Transverse colon (tissue), 4 donors: ENCODE measurements around the gene CNOT3. TPM values are rescaled to one million over a fixed set of nuclear protein-coding genes. Genes with fewer than 3 reads are reported as not detected.
A peak's percentile ranks its signal among the peaks of the same experiment; 100 is the strongest.
"Not testable (repeated sequence)": the region's sequence is repeated elsewhere in the genome, so short reads cannot be mapped to it uniquely, and the experiment has no call there.

Source experiments
- DNase-seq: peaks from one replicate; pipeline ENCODE4 v3.0.0-alpha.2; 2019
- H3K27ac ChIP-seq, 4 donors: fragments of 200-600 bp; sonication (generic); 2 replicates each; pipeline ENCODE4 v1.5.1; 2016 to 2018; ENCODE audit warnings: inconsistent platforms in 4 of 4
- H3K27me3 ChIP-seq: fragments of 200-600 bp; sonication (generic); 2 replicates; pipeline ENCODE4 v1.5.1; 2017; ENCODE audit warnings: inconsistent platforms
- H3K36me3 ChIP-seq, 4 donors: fragments of 200-600 bp; sonication (generic); 2 replicates each; pipeline ENCODE4 v1.5.1; 2017 to 2019; ENCODE audit warnings: inconsistent platforms in 4 of 4
- H3K4me1 ChIP-seq, 4 donors: fragments of 200-600 bp; sonication (generic); 2 replicates each; pipeline ENCODE4 v1.5.1; 2017 to 2020; ENCODE audit warnings: inconsistent platforms in 4 of 4
- H3K4me3 ChIP-seq, 4 donors: fragments of 200-600 bp; sonication (generic); 1 replicate in 1 of 4; 2 replicates in 3 of 4; pipeline versions ENCODE4 v1.5.1 to v1.6.1; 2017 to 2019; ENCODE audit warnings: inconsistent platforms in 4 of 4
- H3K9me3 ChIP-seq, 2 donors: fragments of 200-600 bp; sonication (generic); 2 replicates each; pipeline ENCODE4 v1.5.1; 2017 to 2019; ENCODE audit warnings: inconsistent platforms in 2 of 2
- CTCF ChIP-seq, 5 experiments: fragments of 200-600 bp in 3 of 5; fragments of 450-650 bp in 2 of 5; sonication (generic) in 3 of 5; IDR thresholded peaks; 1 replicate in 2 of 5; 2 replicates in 3 of 5; pipeline ENCODE4 v1.5.1; 2016 to 2017; ENCODE audit warnings: antibody characterized with exemption in 5 of 5, inconsistent platforms in 3 of 5, mild to moderate bottlenecking in 2 of 5, moderate library complexity in 1 of 5
- EP300 ChIP-seq: sonication (generic); formaldehyde crosslinking; IDR thresholded peaks from one replicate; pipeline ENCODE4 v1.6.1; 2017; ENCODE audit warnings: antibody characterized with exemption, low read depth
- POLR2A ChIP-seq: fragments of 450-650 bp; IDR thresholded peaks from one replicate; pipeline ENCODE4 v1.6.1; 2016; ENCODE audit warnings: antibody characterized with exemption, mild to moderate bottlenecking, moderate library complexity
- POLR2AphosphoS5 ChIP-seq, 3 donors: sonication (generic); formaldehyde crosslinking; IDR thresholded peaks; one replicate each; pipeline ENCODE4 v1.6.1; 2016; ENCODE audit warnings: antibody characterized with exemption in 3 of 3
- WGBS, 2 donors: methylation state at CpG; one replicate each; pipeline ENCODE4 v1.1.5; 2018; ENCODE audit warnings: low coverage in 1 of 2; 5-methylcytosine and 5-hydroxymethylcytosine counted together
- in situ Hi-C, 4 donors: fragments of 200-750 bp; cut with MboI; loops; one replicate each; pipeline versions ENCODE4 v1.15.0 to v1.15.1; 2017; ENCODE audit warnings: low sequenced_read_pairs in 3 of 4, low pct_ligation_motif_present in 1 of 4, low pct_unique_long_range_greater_than_20kb in 1 of 4
- intact Hi-C: fragments of 100-400 bp; cut with DNase I; formaldehyde crosslinking; loops from one replicate; pipeline ENCODE4 v1.15.1; 2023; ENCODE audit warnings: low total_unique reads
- total RNA-seq, 4 donors: library from RNA; depleted of rRNA; stranded (reverse); fragments of >200 nt; gene quantifications; one replicate each; pipeline ENCODE4 v1.1.0, GENCODE V29; 2016

Gene CNOT3
- total RNA-seq, 4 donors from 2014 or later: 28.1 to 85.7 (median 32.1) TPM

DNA sequence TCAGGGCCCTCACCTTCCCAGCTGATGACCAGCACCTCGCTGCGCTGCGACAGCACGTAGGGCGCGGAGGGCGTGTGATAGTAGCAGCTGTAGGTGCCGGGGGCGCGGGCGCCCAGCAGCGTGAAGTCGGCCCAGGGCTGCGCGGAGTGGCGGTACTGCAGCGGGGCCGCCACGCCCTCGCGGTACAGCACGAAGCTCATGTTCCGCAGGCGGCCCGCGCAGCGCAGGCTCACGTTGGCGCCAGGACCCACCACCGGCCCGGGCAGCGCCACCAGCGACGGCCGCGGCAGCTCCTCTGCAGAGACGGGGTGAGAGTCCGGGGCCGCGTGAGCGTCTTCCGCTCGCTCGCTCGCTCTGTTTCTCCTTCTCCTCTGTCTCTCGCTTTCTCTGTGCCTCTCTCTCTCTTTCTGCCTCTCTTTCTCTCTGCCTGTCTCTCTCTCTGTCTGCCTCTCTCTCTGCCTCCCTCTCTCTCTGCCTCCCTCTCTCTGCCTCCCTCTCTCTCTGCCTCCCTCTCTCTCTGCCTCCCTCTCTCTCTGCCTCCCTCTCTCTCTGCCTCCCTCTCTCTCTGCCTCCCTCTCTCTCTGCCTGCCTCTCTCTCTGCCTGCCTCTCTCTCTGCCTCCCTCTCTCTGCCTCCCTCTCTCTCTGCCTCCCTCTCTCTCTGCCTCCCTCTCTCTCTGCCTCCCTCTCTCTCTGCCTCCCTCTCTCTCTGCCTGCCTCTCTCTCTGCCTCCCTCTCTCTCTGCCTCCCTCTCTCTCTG lies 41.5 kb upstream of the CNOT3 start:
- H3K9me3 ChIP-seq, intact Hi-C loops, H3K36me3 ChIP-seq, H3K27me3 ChIP-seq, in situ Hi-C loops: not testable (repeated sequence)
- Histone ChIP-seq H3K4me1 (peaks cover 7 to 19% (median 8%) of the 10 kb centered on the region in 4 donors), H3K4me3 (peak overlapping the region in 3 of 4 donors; percentile 13 to 56 (median 26)), H3K27ac (peak overlapping the region in 2 of 4 donors; percentile 58 to 77)
- 5% methylated on average over 39 of the region's 46 CpGs; no CpG with 5 or more reads in 1 of the 2 donors for WGBS, 2 donors
- peak; percentile 59 for DNase-seq
- TF ChIP-seq CTCF (IDR thresholded peaks at IDR 0.05) (peak in 1 of 5 experiments; percentile 48), POLR2AphosphoS5 (IDR thresholded peaks at IDR 0.05) (peak in 1 of 3 donors; percentile 40)

DNA sequence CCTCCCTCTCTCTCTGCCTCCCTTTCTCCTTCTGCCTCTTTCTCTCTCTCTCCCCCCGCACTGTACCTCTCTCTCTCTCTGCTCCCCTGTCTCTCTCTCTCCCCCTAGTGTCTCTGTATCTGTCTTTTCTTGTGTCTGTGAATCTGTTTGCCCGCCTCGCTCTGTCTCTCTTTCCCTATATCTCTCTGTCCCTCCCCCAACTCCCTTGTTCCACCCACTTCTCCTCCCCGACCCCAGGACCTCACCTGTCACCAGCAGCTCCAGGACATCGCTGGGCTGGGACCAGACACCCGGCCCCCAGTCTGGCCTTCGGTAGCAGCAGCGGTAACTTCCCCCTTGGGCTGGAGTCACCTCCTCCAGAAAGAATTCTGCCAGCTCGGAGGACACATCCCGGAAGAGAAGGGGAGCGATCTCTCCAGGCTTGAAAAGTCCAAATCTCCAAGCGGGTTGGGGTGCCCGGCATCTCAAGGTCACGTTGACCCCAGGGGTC lies 40.9 kb upstream of the CNOT3 start:
- no peaks in the 10 kb centered on the region for H3K9me3 ChIP-seq
- in situ Hi-C loops (no loop called here), intact Hi-C loops (no loop called here)
- WGBS, 2 donors: 4 to 5% methylated on average over 5 to 14 of the region's 14 CpGs
- peaks cover 7 to 19% (median 8%) of the 10 kb centered on the region in 4 donors for H3K4me1 ChIP-seq
- no peak for TF ChIP-seq CTCF (IDR thresholded peaks at IDR 0.05)
- TF ChIP-seq POLR2AphosphoS5 (IDR thresholded peaks at IDR 0.05): no peak
- no peak for TF ChIP-seq POLR2A
- TF ChIP-seq EP300: no peak
- H3K4me3 ChIP-seq: peak overlapping the region in 2 of 4 donors; percentile 4 to 56
- peak overlapping the region in 3 of 4 donors; percentile 11 to 77 (median 58) for H3K27ac ChIP-seq
- DNase-seq: peak; percentile 42
- H3K36me3 ChIP-seq: no peaks in the 10 kb centered on the region
- peaks cover 3% of the 10 kb centered on the region for H3K27me3 ChIP-seq

DNA sequence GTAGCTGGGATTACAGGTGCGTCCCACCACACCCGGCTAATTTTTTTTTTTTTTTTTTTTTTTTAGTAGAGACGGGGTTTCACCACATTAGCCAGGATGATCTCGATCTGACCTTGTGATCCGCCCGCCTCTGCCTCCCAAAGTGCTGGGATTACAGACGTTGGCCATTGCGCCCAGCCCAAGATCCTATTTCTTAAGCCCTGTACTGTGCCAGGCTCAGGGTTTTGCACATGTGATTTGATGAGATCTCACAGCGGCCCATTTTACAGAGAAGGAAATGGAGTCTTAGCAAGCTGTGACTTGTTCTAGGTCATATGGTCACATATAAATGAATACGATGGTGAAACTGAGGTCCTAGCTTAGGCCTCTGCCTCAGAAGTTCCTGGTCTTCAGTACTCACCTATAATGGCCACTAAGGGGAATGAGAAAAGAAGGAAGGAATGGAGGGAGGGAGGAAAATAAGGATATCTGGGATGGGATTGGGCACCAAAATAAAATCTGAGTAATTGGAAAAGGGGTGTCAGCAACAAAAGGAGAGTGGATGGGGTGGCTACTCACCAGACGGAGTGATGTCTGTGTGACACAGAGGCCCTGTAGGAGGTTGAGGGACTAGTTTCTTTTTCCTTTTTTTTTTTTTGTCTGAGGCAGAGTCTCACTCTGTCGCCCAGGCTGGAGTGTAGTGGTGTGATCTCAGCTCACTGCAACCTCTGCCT lies 38.2 kb upstream of the CNOT3 start:
- WGBS, 2 donors: 87 to 96% methylated on average over 4 to 12 of the region's 12 CpGs
- DNase-seq: no peak

GRCh38 chr19:54099903-54100255 lies 37.7 kb upstream of the CNOT3 start:
- H3K4me1 ChIP-seq: peaks cover 8 to 41% (median 18%) of the 10 kb centered on the region in 4 donors
- intact Hi-C loops, in situ Hi-C loops, H3K27me3 ChIP-seq, H3K4me3 ChIP-seq, H3K9me3 ChIP-seq, H3K27ac ChIP-seq, H3K36me3 ChIP-seq, DNase-seq: not testable (repeated sequence)
- WGBS, 2 donors: 75% methylated on average over 9 of the region's 9 CpGs; no CpG with 5 or more reads in 1 of the 2 donors

More for the DNA sequence above, 38.2 kb upstream of the CNOT3 start:
- Histone ChIP-seq H3K4me1 (peaks cover 8 to 37% (median 18%) of the 10 kb centered on the region in 4 donors), H3K36me3 (no peaks in the 10 kb centered on the region), H3K27me3 (peaks cover 3% of the 10 kb centered on the region), H3K9me3 (no peaks in the 10 kb centered on the region), H3K27ac (no peak overlapping the region), H3K4me3 (no peak overlapping the region)
- in situ Hi-C loops: no loop called here
- intact Hi-C loops: no loop called here
- TF ChIP-seq EP300: no peak
- TF ChIP-seq CTCF (IDR thresholded peaks at IDR 0.05): no peak
- no peak for TF ChIP-seq POLR2A
- TF ChIP-seq POLR2AphosphoS5 (IDR thresholded peaks at IDR 0.05): no peak
